ENCODE data around the gene HP1BP3.

GRCh38 chr1:20775700-20776099 is 11.4 kb downstream of the HP1BP3 start:
- no peak for TF ChIP-seq CTCF (IDR thresholded peaks at IDR 0.05; ENCODE audit: poor library complexity, severe bottlenecking)
- no peak for TF ChIP-seq REST (IDR thresholded peaks at IDR 0.05; ENCODE audit: borderline replicate concordance)
- TF ChIP-seq EZH2 (IDR thresholded peaks at IDR 0.05; ENCODE audit: borderline replicate concordance, insufficient read depth, low read length, poor library complexity, severe bottlenecking) = no peak
- TF ChIP-seq POLR2AphosphoS5 (IDR thresholded peaks at IDR 0.05) = no peak
